ENCODE measurements around the gene UPF1.

UPF1 gene

DNA sequence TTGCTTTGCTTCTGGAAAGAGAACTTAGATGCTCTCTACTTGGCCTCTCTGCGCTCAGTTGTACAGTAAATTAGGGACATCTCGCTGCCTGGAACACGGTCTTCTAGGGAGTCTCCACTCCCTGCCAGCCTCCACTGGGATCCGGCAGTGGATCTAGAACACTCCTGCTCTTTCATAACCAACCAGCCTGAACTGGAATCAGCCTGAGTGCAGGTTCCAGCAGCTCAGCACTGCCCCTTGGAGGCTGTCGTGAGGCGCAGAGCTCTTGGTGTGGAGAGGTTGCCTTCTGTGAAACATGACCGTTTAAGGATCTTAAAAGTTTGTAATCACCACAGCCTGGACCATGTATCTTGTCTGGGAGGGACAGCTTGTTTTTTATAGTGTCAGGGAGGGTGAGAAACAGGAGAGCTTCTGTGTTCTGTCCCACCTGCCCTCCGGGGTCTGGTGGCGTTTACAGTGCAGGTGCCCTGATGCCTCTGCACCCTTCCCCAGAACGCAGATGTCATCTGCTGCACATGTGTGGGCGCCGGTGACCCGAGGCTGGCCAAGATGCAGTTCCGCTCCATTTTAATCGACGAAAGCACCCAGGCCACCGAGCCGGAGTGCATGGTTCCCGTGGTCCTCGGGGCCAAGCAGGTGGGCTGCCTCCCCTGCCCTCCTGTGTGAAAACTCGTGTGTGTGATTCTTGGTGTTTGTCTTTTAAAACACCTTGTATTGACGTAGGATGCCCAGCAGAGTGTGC, 24.8 kb downstream of the UPF1 start:
- peak; percentile 48 for DNase-seq (ENCODE audit: extremely low spot score)
- ChIA-PET CTCF (interaction anchor here (0.7 to 1.3 kb wide), 2 partner anchors 9 to 15 kb away, joined by 3 read pairs; no protein-coding TSS in a partner anchor), POLR2A (no interaction called here)
- TF ChIP-seq CTBP1 (IDR thresholded peaks at IDR 0.05; ENCODE audit: borderline replicate concordance), result no peak
- TF ChIP-seq BHLHE40 (IDR thresholded peaks at IDR 0.05; ENCODE audit: borderline replicate concordance), result no peak
- TF ChIP-seq FOXK2 (IDR thresholded peaks at IDR 0.05), result no peak
- TF ChIP-seq, protein P1, sequence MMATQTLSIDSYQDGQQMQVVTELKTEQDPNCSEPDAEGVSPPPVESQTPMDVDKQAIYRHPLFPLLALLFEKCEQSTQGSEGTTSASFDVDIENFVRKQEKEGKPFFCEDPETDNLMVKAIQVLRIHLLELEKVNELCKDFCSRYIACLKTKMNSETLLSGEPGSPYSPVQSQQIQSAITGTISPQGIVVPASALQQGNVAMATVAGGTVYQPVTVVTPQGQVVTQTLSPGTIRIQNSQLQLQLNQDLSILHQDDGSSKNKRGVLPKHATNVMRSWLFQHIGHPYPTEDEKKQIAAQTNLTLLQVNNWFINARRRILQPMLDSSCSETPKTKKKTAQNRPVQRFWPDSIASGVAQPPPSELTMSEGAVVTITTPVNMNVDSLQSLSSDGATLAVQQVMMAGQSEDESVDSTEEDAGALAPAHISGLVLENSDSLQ (IDR thresholded peaks at IDR 0.05), result no peak
- no peak for TF ChIP-seq SP1 (IDR thresholded peaks at IDR 0.05)
- no peak for TF ChIP-seq ELF4 (IDR thresholded peaks at IDR 0.05)
- no peak for TF ChIP-seq TARDBP (IDR thresholded peaks at IDR 0.05)
- TF ChIP-seq L3MBTL2 (conservative IDR thresholded peaks at IDR 0.05), result no peak
- TF ChIP-seq FOXM1 (IDR thresholded peaks at IDR 0.05; ENCODE audit: borderline replicate concordance), result no peak
- no peak for TF ChIP-seq FOXA1 (IDR thresholded peaks at IDR 0.05)
- no peak for TF ChIP-seq ARNT (IDR thresholded peaks at IDR 0.05)

DNA sequence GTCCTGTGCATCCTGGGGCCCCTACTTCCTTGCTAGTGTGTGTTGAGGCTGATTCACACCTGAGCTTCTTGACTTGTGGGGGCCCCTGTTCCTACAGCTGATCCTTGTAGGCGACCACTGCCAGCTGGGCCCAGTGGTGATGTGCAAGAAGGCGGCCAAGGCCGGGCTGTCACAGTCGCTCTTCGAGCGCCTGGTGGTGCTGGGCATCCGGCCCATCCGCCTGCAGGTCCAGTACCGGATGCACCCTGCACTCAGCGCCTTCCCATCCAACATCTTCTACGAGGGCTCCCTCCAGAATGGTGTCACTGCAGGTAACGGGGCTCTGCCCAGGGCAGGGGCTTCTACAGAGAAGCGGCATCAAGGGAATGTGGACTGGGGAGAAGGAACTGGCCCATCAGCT, 25.5 kb downstream of the UPF1 start:
- no peak for DNase-seq (ENCODE audit: extremely low spot score)
- POLR2A ChIA-PET, result no interaction called here
- TF ChIP-seq SUZ12 (IDR thresholded peaks at IDR 0.05), result no peak
- no peak for TF ChIP-seq ARNT (IDR thresholded peaks at IDR 0.05)
- no peak for TF ChIP-seq FOXM1 (IDR thresholded peaks at IDR 0.05; ENCODE audit: borderline replicate concordance)
- TF ChIP-seq FOXA1 (IDR thresholded peaks at IDR 0.05), result no peak
- TF ChIP-seq ZNF384 (IDR thresholded peaks at IDR 0.05), result no peak
- TF ChIP-seq, protein P1 (IDR thresholded peaks at IDR 0.05), result no peak
- no peak for TF ChIP-seq NFRKB (IDR thresholded peaks at IDR 0.05)
- CTCF ChIA-PET, result no interaction called here

DNA sequence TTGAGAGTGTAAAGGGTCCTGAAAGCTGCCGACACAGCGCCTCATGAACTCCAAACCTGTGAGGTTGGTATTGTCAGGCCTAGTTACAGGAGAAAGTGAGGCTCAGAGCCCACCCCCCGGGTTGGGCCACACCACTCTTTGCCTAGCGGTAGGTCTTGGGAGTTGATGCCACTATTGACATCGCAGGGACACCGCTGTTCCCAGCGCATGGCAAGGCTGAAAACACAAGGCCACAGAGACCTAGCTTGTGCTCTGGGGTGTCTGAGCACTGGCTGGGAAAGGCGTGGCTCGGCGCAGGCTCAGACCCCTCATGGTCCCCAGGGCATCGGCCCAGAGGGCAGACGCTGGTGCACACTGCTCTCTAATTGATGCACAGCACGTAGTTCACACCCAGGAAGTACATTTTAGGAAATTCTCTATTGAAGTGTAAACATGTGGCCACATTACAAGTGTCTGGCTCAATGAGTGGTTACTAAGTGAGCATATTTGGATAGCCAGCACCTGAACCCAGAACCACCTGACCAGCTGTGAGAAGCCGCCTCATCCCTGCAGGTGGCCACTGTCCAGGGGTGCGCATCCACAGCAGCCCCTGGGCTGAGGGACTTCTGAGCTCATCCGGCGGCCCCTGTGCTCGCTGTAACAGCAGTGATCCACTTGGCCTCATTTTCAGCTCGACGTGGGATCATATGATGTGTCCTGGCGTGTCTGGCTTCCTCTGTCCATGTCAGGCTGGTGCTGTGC, 27.3 kb downstream of the UPF1 start:
- TF ChIP-seq FOXM1 (IDR thresholded peaks at IDR 0.05; ENCODE audit: borderline replicate concordance) (no peak), LEF1 (IDR thresholded peaks at IDR 0.05; ENCODE audit: borderline replicate concordance) (no peak), SP1 (IDR thresholded peaks at IDR 0.05) (no peak), ZNF384 (IDR thresholded peaks at IDR 0.05) (no peak), CTBP1 (IDR thresholded peaks at IDR 0.05; ENCODE audit: borderline replicate concordance) (no peak), L3MBTL2 (conservative IDR thresholded peaks at IDR 0.05) (no peak), TARDBP (IDR thresholded peaks at IDR 0.05) (no peak), FOXA1 (IDR thresholded peaks at IDR 0.05) (no peak), SUZ12 (IDR thresholded peaks at IDR 0.05) (no peak), FOXK2 (IDR thresholded peaks at IDR 0.05) (no peak), BHLHE40 (IDR thresholded peaks at IDR 0.05; ENCODE audit: borderline replicate concordance) (no peak), ARNT (IDR thresholded peaks at IDR 0.05) (no peak), NFRKB (IDR thresholded peaks at IDR 0.05) (no peak)
- ChIA-PET POLR2A (interaction anchor here (1.3 kb wide), 1 partner anchor 27 kb away, joined by 3 read pairs; the partner anchor contains the start of gene UPF1), CTCF (no interaction called here)
- no peak for DNase-seq (ENCODE audit: extremely low spot score)

DNA sequence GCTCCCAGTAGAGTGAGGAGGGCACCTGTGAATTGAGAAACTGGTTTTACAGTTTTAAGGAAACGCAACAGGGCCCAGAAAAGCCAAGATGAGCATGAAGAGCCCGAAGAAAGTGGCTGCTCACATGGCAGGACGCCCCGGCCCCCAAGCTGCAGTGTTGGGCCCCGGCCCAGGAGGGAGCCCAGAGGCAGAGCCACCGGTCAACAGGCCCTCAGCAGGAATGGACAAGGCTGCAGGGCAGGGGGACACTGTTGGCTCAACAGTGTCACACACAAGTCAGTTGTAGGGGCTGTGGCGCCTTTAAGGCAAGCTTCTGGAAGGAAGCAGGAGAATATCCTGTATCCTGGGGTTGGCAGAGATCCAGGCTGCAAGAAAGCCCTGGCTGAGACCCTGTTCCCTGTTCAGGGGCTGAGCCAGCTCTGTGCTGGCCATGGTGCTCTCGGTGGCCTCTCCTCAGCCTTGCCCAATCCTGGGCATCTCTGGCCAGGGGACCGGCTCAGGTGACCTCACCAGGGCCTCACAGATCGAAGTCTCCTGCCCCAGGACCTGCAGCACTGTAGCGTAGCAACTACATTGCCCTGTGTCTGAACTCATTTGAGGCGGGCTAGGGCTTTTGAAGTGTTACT, 28.0 kb downstream of the UPF1 start:
- CTCF ChIA-PET, result no interaction called here
- DNase-seq (ENCODE audit: extremely low spot score), result no peak
- TF ChIP-seq, protein P1 (IDR thresholded peaks at IDR 0.05), result no peak
- no peak for TF ChIP-seq HDGF (IDR thresholded peaks at IDR 0.05; ENCODE audit: borderline replicate concordance)
- no peak for TF ChIP-seq FOXK2 (IDR thresholded peaks at IDR 0.05)
- no peak for TF ChIP-seq FOXM1 (IDR thresholded peaks at IDR 0.05; ENCODE audit: borderline replicate concordance)
- no peak for TF ChIP-seq L3MBTL2 (conservative IDR thresholded peaks at IDR 0.05)
- no peak for TF ChIP-seq ZNF384 (IDR thresholded peaks at IDR 0.05)
- no peak for TF ChIP-seq LEF1 (IDR thresholded peaks at IDR 0.05; ENCODE audit: borderline replicate concordance)
- POLR2A ChIA-PET, result no interaction called here

DNA sequence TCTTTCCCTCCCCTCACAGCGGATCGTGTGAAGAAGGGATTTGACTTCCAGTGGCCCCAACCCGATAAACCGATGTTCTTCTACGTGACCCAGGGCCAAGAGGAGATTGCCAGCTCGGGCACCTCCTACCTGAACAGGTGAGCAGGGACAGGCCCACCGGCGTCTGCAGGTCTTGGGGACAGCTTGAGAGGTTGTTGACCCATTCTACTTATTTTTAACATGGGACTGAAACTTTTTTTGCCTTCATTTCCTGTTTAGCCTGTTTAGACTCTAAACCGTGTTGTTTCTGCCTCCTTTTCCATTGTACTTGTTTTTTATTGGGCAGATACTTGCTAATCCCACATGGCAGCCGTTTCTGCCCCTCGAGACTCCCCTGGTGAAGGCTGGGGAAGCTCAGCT, 28.5 kb downstream of the UPF1 start:
- ChIA-PET CTCF (no interaction called here), POLR2A (no interaction called here)
- no peak for DNase-seq (ENCODE audit: extremely low spot score)
- TF ChIP-seq, protein P1 (IDR thresholded peaks at IDR 0.05), result no peak
- no peak for TF ChIP-seq LEF1 (IDR thresholded peaks at IDR 0.05; ENCODE audit: borderline replicate concordance)
- no peak for TF ChIP-seq TARDBP (IDR thresholded peaks at IDR 0.05)
- no peak for TF ChIP-seq CTBP1 (IDR thresholded peaks at IDR 0.05; ENCODE audit: borderline replicate concordance)
- no peak for TF ChIP-seq ARNT (IDR thresholded peaks at IDR 0.05)
- no peak for TF ChIP-seq BHLHE40 (IDR thresholded peaks at IDR 0.05; ENCODE audit: borderline replicate concordance)
- TF ChIP-seq FOXK2 (IDR thresholded peaks at IDR 0.05), result no peak
